GM13976 (cell line): ENCODE data around the gene MLANA.

ENCODE experiments used
- DNase-seq: peaks from one replicate; pipeline ENCODE4 v3.0.0; 2012; ENCODE audit warnings: low spot score
- in situ Hi-C: fragments of 300-500 bp; cut with MboI; formaldehyde crosslinking; loops from one replicate; pipeline ENCODE4 v1.12.0; 2022; ENCODE audit warnings: low sequenced_read_pairs, mixed read lengths, inconsistent platforms; ENCODE audit not compliant: unreplicated experiment
- TF ChIP-seq, protein P1 (sequence below): IDR thresholded peaks from 2 replicates; pipeline ENCODE4 v1.5.1; 2012; ENCODE audit warnings: borderline replicate concordance, mild to moderate bottlenecking; ENCODE audit not compliant: insufficient read depth; ENCODE audit errors: extremely low read depth, missing control alignments, control extremely low read depth

Gene MLANA

DNA sequence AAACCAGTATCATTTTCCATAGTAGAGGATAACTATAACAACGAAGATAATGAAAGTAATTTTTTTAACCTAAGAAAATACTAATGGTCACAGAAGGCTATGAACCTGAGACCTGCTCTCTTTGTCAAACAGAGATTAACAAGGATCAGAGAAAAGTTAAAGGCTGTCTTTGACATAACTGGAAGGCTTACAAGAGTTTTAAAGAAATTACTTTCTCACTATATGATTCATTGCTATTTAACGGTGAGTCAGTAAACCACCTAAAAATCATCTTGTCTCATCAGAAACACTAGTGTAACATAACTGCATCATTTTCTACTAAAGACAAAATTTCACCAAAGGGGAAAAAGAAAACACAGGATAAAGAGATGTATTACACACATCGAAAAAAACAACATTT lies 19.3 kb downstream of the MLANA start:
- in situ Hi-C loops: no loop called here
- TF ChIP-seq, protein P1, sequence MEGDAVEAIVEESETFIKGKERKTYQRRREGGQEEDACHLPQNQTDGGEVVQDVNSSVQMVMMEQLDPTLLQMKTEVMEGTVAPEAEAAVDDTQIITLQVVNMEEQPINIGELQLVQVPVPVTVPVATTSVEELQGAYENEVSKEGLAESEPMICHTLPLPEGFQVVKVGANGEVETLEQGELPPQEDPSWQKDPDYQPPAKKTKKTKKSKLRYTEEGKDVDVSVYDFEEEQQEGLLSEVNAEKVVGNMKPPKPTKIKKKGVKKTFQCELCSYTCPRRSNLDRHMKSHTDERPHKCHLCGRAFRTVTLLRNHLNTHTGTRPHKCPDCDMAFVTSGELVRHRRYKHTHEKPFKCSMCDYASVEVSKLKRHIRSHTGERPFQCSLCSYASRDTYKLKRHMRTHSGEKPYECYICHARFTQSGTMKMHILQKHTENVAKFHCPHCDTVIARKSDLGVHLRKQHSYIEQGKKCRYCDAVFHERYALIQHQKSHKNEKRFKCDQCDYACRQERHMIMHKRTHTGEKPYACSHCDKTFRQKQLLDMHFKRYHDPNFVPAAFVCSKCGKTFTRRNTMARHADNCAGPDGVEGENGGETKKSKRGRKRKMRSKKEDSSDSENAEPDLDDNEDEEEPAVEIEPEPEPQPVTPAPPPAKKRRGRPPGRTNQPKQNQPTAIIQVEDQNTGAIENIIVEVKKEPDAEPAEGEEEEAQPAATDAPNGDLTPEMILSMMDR: no peak
- DNase-seq: no peak

- DNase-seq: no peak
- TF ChIP-seq, protein P1: no peak
- in situ Hi-C loops: no loop called here
Measured at GRCh38 chr9:5910413-5911057, 19.8 kb downstream of the MLANA start.

GRCh38 chr9:5915438-5915837 lies 24.7 kb downstream of the MLANA start:
- no peak for DNase-seq
- in situ Hi-C loops: no loop called here
- TF ChIP-seq, protein P1: no peak

GRCh38 chr9:5917273-5917672 lies 26.6 kb downstream of the MLANA start:
- TF ChIP-seq, protein P1: no peak
- DNase-seq: no peak
- in situ Hi-C loops: no loop called here

- in situ Hi-C loops: no loop called here
- DNase-seq: no peak
Measured at GRCh38 chr9:5917888-5918287, 27.2 kb downstream of the MLANA start.

DNA sequence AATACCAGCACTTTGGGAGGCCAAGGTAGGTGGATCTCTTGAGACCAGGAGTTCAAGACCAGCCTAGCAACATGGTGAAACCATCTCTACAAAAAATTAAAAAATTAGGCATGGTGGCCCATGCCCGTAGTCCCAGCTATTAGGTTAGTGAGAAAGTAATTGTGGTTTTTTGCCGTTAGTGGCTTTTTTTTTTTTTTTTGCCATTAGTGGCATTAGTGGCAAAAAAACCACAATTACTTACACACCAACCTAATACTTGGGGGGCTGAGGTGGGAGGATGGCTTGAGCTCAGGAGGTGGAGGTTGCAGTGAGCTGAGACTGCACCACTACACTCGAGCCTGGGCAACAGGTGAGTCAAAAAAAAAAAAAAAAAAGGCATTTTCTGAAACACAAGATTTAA lies 27.8 kb downstream of the MLANA start:
- TF ChIP-seq, protein P1: no peak
- DNase-seq: no peak
- in situ Hi-C loops: no loop called here

More at GRCh38 chr9:5917888-5918287, 27.2 kb downstream of the MLANA start:
- TF ChIP-seq, protein P1: no peak
